Omental fat pad (tissue), 4 donors: ENCODE results near the gene DOK3. TPM values are rescaled to one million over a fixed set of nuclear protein-coding genes. Genes with fewer than 3 reads are reported as not detected.
A peak's percentile ranks its signal among the peaks of the same experiment; 100 is the strongest.

Experiments used
- ATAC-seq: fragments of 150-250 bp; one replicate; pipeline ENCODE4 v1.9.1; 2016; ENCODE audit warnings: mild to moderate bottlenecking, moderate library complexity; ENCODE audit not compliant: low FRiP score
- DNase-seq: peaks from one replicate; pipeline ENCODE4 v3.0.0-alpha.2; 2019; ENCODE audit warnings: low spot score
- total RNA-seq, 4 donors: library from RNA; depleted of rRNA; stranded (reverse); fragments of >200 nt; gene quantifications; one replicate each; pipeline ENCODE4 v1.1.0, GENCODE V29; 2016
- TF ChIP-seq, protein P1 (sequence below), 3 donors: fragments of 450-650 bp; IDR thresholded peaks; one replicate each; pipeline ENCODE4 v1.5.1; 2016 to 2017; ENCODE audit warnings: antibody characterized with exemption in 3 of 3, mild to moderate bottlenecking in 3 of 3, moderate library complexity in 2 of 3

DOK3 gene
- total RNA-seq, 4 donors from 2014 or later = 7.4 to 41.0 (median 16.3) TPM

DNA sequence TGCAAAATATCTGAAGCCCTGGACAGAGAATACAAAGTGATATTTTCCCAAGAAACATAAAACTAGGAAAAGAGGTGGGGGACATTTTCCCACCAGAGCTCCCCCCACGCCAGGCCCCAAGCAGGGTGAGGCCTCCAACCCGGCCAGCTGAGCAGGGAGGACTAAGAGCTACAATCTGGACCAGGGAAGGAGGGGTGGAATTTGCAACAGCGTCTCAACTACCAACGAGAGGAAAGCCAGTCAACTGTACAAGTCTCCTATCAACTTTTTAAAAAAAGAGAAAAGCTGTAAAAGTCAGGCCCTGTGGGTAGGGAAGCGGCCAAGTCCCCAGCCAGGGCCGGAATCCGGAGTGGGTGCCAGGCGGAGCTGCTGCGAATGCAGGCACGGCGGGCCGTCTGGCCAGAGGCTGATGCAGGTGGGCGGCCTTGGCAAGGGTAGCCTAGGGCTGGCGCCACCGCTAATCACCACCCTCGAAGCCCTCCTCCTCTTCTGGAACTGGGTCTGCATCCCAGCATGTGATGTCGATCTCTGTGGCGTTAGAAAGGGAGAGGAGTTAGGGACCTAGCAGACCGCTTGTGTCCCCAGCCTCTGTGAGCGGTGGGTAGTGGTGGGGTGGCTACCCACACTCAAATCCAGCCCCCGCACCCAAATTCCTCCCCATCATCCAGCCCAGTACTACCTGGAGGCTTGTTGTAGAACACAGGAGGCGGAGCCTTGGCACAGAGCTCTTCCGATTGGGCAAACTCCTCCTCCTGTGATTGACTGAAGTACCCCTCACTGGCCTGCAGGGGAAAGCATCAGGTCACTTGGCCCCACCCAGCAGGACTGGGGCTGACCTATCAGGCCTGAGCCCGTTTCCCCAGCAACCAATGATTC, 52.4 kb downstream of the DOK3 start:
- TF ChIP-seq, protein P1, sequence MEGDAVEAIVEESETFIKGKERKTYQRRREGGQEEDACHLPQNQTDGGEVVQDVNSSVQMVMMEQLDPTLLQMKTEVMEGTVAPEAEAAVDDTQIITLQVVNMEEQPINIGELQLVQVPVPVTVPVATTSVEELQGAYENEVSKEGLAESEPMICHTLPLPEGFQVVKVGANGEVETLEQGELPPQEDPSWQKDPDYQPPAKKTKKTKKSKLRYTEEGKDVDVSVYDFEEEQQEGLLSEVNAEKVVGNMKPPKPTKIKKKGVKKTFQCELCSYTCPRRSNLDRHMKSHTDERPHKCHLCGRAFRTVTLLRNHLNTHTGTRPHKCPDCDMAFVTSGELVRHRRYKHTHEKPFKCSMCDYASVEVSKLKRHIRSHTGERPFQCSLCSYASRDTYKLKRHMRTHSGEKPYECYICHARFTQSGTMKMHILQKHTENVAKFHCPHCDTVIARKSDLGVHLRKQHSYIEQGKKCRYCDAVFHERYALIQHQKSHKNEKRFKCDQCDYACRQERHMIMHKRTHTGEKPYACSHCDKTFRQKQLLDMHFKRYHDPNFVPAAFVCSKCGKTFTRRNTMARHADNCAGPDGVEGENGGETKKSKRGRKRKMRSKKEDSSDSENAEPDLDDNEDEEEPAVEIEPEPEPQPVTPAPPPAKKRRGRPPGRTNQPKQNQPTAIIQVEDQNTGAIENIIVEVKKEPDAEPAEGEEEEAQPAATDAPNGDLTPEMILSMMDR (IDR thresholded peaks at IDR 0.05) = peak in 2 of 3 donors; percentile 38 to 59

GRCh38 chr5:177456591-177456964, 53.0 kb downstream of the DOK3 start:
- ATAC-seq (no peak), DNase-seq (no peak)
- TF ChIP-seq, protein P1 (IDR thresholded peaks at IDR 0.05) = no peak

More for the DNA sequence above, 52.4 kb downstream of the DOK3 start:
- ATAC-seq (peak; percentile 45), DNase-seq (no peak)

DNA sequence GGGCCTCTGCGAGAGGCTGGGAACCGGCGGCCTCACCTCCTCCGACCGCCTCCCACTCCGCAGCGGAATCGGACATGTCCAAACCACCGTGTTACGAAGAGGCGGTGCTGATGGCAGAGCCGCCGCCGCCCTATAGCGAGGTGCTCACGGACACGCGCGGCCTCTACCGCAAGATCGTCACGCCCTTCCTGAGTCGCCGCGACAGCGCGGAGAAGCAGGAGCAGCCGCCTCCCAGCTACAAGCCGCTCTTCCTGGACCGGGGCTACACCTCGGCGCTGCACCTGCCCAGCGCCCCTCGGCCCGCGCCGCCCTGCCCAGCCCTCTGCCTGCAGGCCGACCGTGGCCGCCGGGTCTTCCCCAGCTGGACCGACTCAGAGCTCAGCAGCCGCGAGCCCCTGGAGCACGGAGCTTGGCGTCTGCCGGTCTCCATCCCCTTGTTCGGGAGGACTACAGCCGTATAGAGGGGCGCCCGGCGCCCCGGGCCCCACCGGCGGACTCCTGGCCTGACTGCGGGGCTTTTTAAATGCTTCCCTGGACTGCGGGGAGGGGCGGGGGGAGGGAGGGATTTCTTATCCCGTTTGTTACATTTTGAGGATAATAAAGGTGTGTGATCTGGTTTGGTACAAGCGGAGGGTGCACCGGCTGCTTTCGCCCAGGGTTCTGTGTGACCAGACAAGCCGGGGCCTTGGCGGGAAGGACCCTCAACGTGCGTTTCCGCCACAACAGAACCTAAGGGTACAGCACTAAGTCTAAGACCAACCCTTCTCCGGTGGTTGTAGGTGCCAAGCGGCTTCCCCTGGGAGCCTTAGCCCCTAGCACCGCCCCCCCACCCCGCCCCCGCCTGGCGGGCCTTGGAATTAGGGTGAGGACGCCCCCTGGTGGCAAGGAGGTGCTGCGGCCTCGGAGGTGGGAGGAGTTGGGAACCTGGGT, 53.7 kb downstream of the DOK3 start:
- ATAC-seq = peak; percentile 43
- TF ChIP-seq, protein P1 (IDR thresholded peaks at IDR 0.05) = peak in 2 of 3 donors; percentile 31 to 44
- DNase-seq = peak; percentile 97

- peak; percentile 66 for ATAC-seq
- TF ChIP-seq, protein P1 (IDR thresholded peaks at IDR 0.05) = peak in 2 of 3 donors; percentile 46 to 47
- DNase-seq = peak; percentile 67
Measured at GRCh38 chr5:177455036-177455660, 54.5 kb downstream of the DOK3 start.

- TF ChIP-seq, protein P1 (IDR thresholded peaks at IDR 0.05) = peak in 2 of 3 donors; percentile 90 to 94
- DNase-seq = peak; percentile 88
- ATAC-seq = peak; percentile 74
Measured at GRCh38 chr5:177454397-177455035, 55.1 kb downstream of the DOK3 start.

DNA sequence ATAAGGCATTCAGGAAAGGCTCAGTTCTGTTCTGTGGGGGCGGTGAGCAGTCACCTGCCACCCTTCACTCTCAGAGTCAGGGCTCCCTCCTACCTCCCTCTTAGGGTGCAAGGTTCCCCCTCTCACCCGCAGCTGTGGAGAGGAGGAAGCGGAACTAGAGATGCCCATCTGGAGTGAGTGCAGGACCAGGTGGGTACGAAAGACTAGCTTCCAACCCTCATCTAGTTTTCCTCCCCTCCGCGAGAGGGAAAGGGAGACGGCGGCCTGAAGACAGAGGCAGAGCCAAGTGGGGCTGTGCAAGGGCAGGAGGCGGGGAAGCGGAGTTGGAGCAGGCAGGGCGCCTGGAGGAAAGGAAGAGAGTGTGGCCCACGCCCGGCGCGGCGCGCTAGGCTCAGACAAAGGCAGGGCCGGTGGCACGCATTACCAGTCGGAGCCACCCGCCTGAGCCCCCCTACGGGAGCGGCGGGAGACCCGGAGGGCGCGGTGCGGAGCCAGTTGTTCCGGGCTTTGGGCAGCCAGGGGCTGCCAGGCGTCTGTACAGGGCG, 55.7 kb downstream of the DOK3 start:
- TF ChIP-seq, protein P1 (IDR thresholded peaks at IDR 0.05) = no peak
- DNase-seq (no peak), ATAC-seq (no peak)
